ENCODE measurements around the gene PAX5. TPM values are rescaled to one million over a fixed set of nuclear protein-coding genes. Genes with fewer than 3 reads are reported as not detected.

Gene PAX5
- total RNA-seq: not detected in 2 replicates

GRCh38 chr9:37033682-37034304 lies at the start of gene PAX5:
Gene PAX5, minus strand, starts transcription at chr9:37034268. Its CDS starts 237 bp downstream, at chr9:37034031.

Other genes starting within 250 kb of the PAX5 start
- gene ZCCHC7, start 86.3 kb upstream of the PAX5 start, total RNA-seq: 13.4 and 14.6 TPM in 2 replicates

All from epithelial cell of alveolus of lung (primary cell).